Measurements from ENCODE around the gene EMX1. TPM values are rescaled to one million over a fixed set of nuclear protein-coding genes. Genes with fewer than 3 reads are reported as not detected.
"Not testable (repeated sequence)": the region's sequence is repeated elsewhere in the genome, so short reads cannot be mapped to it uniquely, and the experiment has no call there.

EMX1 gene
- total RNA-seq, 1 donor from 2014 or later = 0.43 TPM

DNA sequence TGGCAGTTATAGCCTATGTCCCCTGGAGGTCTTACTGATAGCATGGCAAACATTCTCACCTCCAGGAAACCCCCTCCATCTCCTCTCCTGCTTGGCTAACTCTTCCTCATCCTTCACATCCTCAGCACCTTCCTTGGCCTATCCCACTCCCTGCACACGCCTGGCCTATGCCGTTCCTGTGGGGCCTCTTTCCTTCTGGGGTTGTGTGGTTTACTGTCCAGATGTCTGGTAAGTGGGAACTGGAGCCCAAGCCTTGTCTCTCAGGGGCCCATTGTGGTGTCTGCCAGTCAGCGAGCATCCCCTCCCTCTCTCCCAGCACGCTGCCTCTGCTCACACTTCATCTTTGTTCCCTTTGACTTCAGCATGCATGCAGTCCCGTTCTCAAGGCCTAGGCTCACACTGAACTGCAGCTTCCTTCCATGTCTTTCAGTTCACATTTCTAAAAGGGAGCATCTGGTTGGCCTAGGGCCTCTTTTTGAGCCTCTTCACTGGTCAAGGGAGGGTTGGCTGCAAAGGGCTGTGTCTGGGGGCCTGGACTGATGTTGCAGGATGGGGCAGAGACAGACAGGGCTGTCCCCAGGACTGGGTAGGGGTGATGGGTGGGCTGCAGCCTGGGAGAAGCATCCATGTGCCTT lies 17.0 kb upstream of the EMX1 start:
- H3K27me3 Mint-ChIP-seq (ENCODE audit: insufficient read depth, low read depth) = peaks cover 40% of the 10 kb centered on the region
- H3K36me3 ChIP-seq = no peaks in the 10 kb centered on the region
- H3K4me1 ChIP-seq = peaks cover 22% of the 10 kb centered on the region
- H4K20me1 ChIP-seq (ENCODE audit: low read depth) = no peaks in the 10 kb centered on the region
- no peak overlapping the region for H3K27ac Mint-ChIP-seq
- peaks cover 15% of the 10 kb centered on the region for H3F3A ChIP-seq (ENCODE audit: low read depth)
- H3K4me3 Mint-ChIP-seq = no peak overlapping the region
- H2AFZ ChIP-seq (replicated peaks) = no peak overlapping the region
- H3K9ac ChIP-seq = no peak overlapping the region
- peaks cover 12% of the 10 kb centered on the region for H3K4me1 Mint-ChIP-seq
- no peaks in the 10 kb centered on the region for H3K79me2 ChIP-seq (ENCODE audit: low read depth)
- no peaks in the 10 kb centered on the region for H3K36me3 Mint-ChIP-seq
- no peak for DNase-seq (ENCODE audit: low spot score)
- H3K9me3 Mint-ChIP-seq = no peaks in the 10 kb centered on the region
- no peak overlapping the region for H3K4me3 ChIP-seq
- no peak overlapping the region for H3K27ac ChIP-seq
- peaks cover 92% of the 10 kb centered on the region for H3K27me3 ChIP-seq
- TF ChIP-seq EZH2phosphoT487 (IDR thresholded peaks at IDR 0.05) (no peak), CTCF (IDR thresholded peaks at IDR 0.05) (no peak), EZH2 (IDR thresholded peaks at IDR 0.05) (no peak)
- H3K4me2 ChIP-seq = no peak overlapping the region
- H3K9me3 ChIP-seq (ENCODE audit: low read depth) = no peaks in the 10 kb centered on the region

DNA sequence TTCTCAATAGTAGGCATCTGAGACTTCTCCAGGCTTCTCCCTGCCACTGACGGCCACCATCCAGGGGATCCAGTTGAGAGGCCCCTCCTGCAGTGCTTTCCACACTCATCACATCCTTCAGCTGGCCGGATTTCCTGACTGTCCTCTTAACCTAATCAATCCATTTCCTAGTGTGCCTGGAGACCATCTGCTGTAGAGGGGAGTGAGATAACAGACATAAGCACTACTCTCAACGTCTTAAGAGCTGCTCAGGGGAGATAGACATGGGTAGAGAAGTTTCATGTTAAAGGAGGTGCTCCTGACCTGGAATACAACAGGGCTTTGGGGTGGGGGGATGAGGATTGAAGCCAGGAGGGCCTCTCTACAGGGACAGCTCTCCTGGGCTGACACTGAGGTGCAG lies 15.9 kb upstream of the EMX1 start:
- Histone ChIP-seq H3K4me1 (peaks cover 17% of the 10 kb centered on the region), H2AFZ (replicated peaks) (no peak overlapping the region), H3K4me2 (no peak overlapping the region), H4K20me1 (ENCODE audit: low read depth) (no peaks in the 10 kb centered on the region), H3K27me3 (peaks cover 92% of the 10 kb centered on the region), H3K9me3 (ENCODE audit: low read depth) (no peaks in the 10 kb centered on the region), H3K9ac (no peak overlapping the region), H3K79me2 (ENCODE audit: low read depth) (no peaks in the 10 kb centered on the region), H3K27ac (no peak overlapping the region), H3K4me3 (no peak overlapping the region), H3K36me3 (no peaks in the 10 kb centered on the region), H3F3A (ENCODE audit: low read depth) (peaks cover 15% of the 10 kb centered on the region)
- no peaks in the 10 kb centered on the region for H3K9me3 Mint-ChIP-seq
- H3K4me3 Mint-ChIP-seq = no peak overlapping the region
- H3K27ac Mint-ChIP-seq = no peak overlapping the region
- no peak for DNase-seq (ENCODE audit: low spot score)
- peaks cover 7% of the 10 kb centered on the region for H3K4me1 Mint-ChIP-seq
- H3K27me3 Mint-ChIP-seq (ENCODE audit: insufficient read depth, low read depth) = peaks cover 42% of the 10 kb centered on the region
- H3K36me3 Mint-ChIP-seq = no peaks in the 10 kb centered on the region
- TF ChIP-seq EZH2phosphoT487 (IDR thresholded peaks at IDR 0.05) = no peak
- TF ChIP-seq CTCF (IDR thresholded peaks at IDR 0.05) = no peak
- no peak for TF ChIP-seq EZH2 (IDR thresholded peaks at IDR 0.05)

DNA sequence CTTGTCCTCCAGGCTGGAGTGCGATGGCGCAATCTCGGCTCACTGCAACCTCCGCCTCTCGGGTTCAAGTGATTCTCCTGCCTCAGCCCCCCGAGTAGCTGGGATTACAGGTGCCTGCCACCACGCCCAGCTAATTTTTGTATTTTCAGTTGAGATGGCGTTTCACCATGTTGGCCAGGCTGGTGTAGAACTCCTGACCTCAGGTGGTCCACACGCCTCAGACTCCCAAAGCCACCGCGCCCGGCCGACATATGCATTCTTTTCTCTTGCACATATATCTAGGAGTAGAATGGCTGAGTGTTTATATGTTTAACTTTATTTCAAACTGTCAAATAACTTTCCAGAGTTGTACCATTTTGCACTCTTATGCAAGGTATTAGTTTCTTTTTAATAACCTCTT lies 9.9 kb upstream of the EMX1 start:
- H3K36me3 ChIP-seq; H3K4me1 Mint-ChIP-seq; H3F3A ChIP-seq (ENCODE audit: low read depth); H2AFZ ChIP-seq (replicated peaks); H3K27ac ChIP-seq; H3K4me3 Mint-ChIP-seq; H3K36me3 Mint-ChIP-seq; H3K79me2 ChIP-seq (ENCODE audit: low read depth); DNase-seq (ENCODE audit: low spot score); H3K9me3 Mint-ChIP-seq; H3K9me3 ChIP-seq (ENCODE audit: low read depth); H3K9ac ChIP-seq; H3K4me3 ChIP-seq; H4K20me1 ChIP-seq (ENCODE audit: low read depth); H3K4me1 ChIP-seq; H3K4me2 ChIP-seq; H3K27ac Mint-ChIP-seq: not testable (repeated sequence)
- peaks cover 100% of the 10 kb centered on the region for H3K27me3 ChIP-seq
- peaks cover 44% of the 10 kb centered on the region for H3K27me3 Mint-ChIP-seq (ENCODE audit: insufficient read depth, low read depth)

DNA sequence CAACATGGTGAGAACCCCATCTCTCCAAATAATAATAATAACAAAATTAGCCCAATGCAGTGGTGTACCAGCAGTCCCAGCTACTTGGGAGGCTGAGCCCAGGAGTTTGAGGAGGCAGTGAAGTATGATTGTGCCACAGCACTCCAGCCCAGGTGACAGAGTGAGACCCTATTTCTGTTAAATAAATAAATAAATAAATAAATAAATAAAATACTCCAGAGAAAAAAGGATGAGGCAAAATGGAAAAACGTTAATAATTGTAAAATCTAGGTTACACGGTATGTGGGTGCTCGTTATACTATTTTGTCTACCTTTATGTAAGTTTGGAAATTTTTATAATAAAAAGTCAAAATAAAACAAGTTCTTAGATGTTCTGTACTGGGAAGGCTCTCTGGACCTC lies 8.6 kb upstream of the EMX1 start:
- H3K9ac ChIP-seq = no peak overlapping the region
- no peaks in the 10 kb centered on the region for H3K36me3 ChIP-seq
- Mint-ChIP-seq H3K4me3 (no peak overlapping the region), H3K4me1 (no peaks in the 10 kb centered on the region), H3K27ac (no peak overlapping the region), H3K27me3 (ENCODE audit: insufficient read depth, low read depth) (peaks cover 46% of the 10 kb centered on the region), H3K9me3 (no peaks in the 10 kb centered on the region), H3K36me3 (no peaks in the 10 kb centered on the region)
- no peaks in the 10 kb centered on the region for H3K9me3 ChIP-seq (ENCODE audit: low read depth)
- no peak overlapping the region for H3K4me2 ChIP-seq
- peaks cover 7% of the 10 kb centered on the region for H3F3A ChIP-seq (ENCODE audit: low read depth)
- H3K4me1 ChIP-seq = peaks cover 7% of the 10 kb centered on the region
- TF ChIP-seq EZH2 (IDR thresholded peaks at IDR 0.05) (no peak), EZH2phosphoT487 (IDR thresholded peaks at IDR 0.05) (no peak), CTCF (IDR thresholded peaks at IDR 0.05) (no peak)
- DNase-seq (ENCODE audit: low spot score) = no peak
- no peak overlapping the region for H3K4me3 ChIP-seq
- H3K27me3 ChIP-seq = peaks cover 100% of the 10 kb centered on the region
- H3K79me2 ChIP-seq (ENCODE audit: low read depth) = no peaks in the 10 kb centered on the region
- no peak overlapping the region for H2AFZ ChIP-seq (replicated peaks)
- H3K27ac ChIP-seq = no peak overlapping the region
- H4K20me1 ChIP-seq (ENCODE audit: low read depth) = peaks cover 13% of the 10 kb centered on the region
